Measurements from ENCODE around the gene TGFA. TPM values are rescaled to one million over a fixed set of nuclear protein-coding genes. Genes with fewer than 3 reads are reported as not detected.

TGFA gene
- polyA plus RNA-seq, 1 donor (not counting 4 experiments of a cell fraction or from before 2014, with no cell fraction given): 51.7 TPM

- FAIRE-seq (peak; percentile 29), DNase-seq (ENCODE audit: low read depth, low spot score) (no peak)
- Histone ChIP-seq H3K27me3 (ENCODE audit: control insufficient read depth, extremely low read depth, insufficient read depth, low read length) (no peaks in the 10 kb centered on the region), H3K79me2 (ENCODE audit: control insufficient read depth, insufficient read depth, low read length) (peaks cover 100% of the 10 kb centered on the region), H3K9me3 (ENCODE audit: control insufficient read depth, low read depth, low read length) (no peaks in the 10 kb centered on the region), H3K27ac (ENCODE audit: control insufficient read depth, insufficient read depth, low read length) (no peak overlapping the region), H3K4me1 (ENCODE audit: control insufficient read depth, extremely low read depth, insufficient read depth, low read length) (peaks cover 36% of the 10 kb centered on the region), H3K9me1 (ENCODE audit: control insufficient read depth, extremely low read depth, insufficient read depth, low read length) (peaks cover 11% of the 10 kb centered on the region), H3K9ac (ENCODE audit: control insufficient read depth, extremely low read depth, insufficient read depth, low read length) (no peak overlapping the region), H4K20me1 (ENCODE audit: control insufficient read depth, extremely low read depth, insufficient read depth, low read length) (peaks cover 12% of the 10 kb centered on the region), H3K4me3 (ENCODE audit: control insufficient read depth in 2 of 3, extremely low read depth in 1 of 3, insufficient read depth in 2 of 3, low read depth in 1 of 3, low read length in 3 of 3) (no peak overlapping the region), H3K4me2 (ENCODE audit: control insufficient read depth, extremely low read depth, insufficient read depth, low read depth, low read length) (no peak overlapping the region), H3K36me3 (ENCODE audit: control insufficient read depth in 2 of 2, extremely low read depth in 1 of 2, insufficient read depth in 2 of 2, low read length in 2 of 2) (peaks cover 2 to 12% of the 10 kb centered on the region in 2 experiments), H2AFZ (ENCODE audit: control insufficient read depth, low read length) (no peak overlapping the region)
- TF ChIP-seq CTCF (optimal IDR thresholded peaks at IDR 0.05 in 1 of 3, IDR thresholded peaks at IDR 0.05 in 1 of 3, conservative IDR thresholded peaks at IDR 0.05 in 1 of 3; ENCODE audit: extremely low read depth in 1 of 3, insufficient read depth in 2 of 3, low read length in 3 of 3) (no peak), EZH2 (IDR thresholded peaks at IDR 0.05; ENCODE audit: low read length) (no peak)
- dilution Hi-C loops (cut with MboI; ENCODE audit: extremely low pct_ligation_motif_present, low sequenced_read_pairs): no loop called here
Measured at GRCh38 chr2:70534183-70534836, 19.3 kb downstream of the TGFA start.

- FAIRE-seq (no peak), DNase-seq (ENCODE audit: low read depth, low spot score) (no peak)
- Histone ChIP-seq H3K4me3 (ENCODE audit: control insufficient read depth in 2 of 3, extremely low read depth in 1 of 3, insufficient read depth in 2 of 3, low read depth in 1 of 3, low read length in 3 of 3) (no peak overlapping the region), H3K9ac (ENCODE audit: control insufficient read depth, extremely low read depth, insufficient read depth, low read length) (no peak overlapping the region), H3K36me3 (ENCODE audit: control insufficient read depth in 2 of 2, extremely low read depth in 1 of 2, insufficient read depth in 2 of 2, low read length in 2 of 2) (peaks cover 2 to 12% of the 10 kb centered on the region in 2 experiments), H3K9me1 (ENCODE audit: control insufficient read depth, extremely low read depth, insufficient read depth, low read length) (peaks cover 13% of the 10 kb centered on the region), H3K27me3 (ENCODE audit: control insufficient read depth, extremely low read depth, insufficient read depth, low read length) (no peaks in the 10 kb centered on the region), H3K27ac (ENCODE audit: control insufficient read depth, insufficient read depth, low read length) (no peak overlapping the region), H2AFZ (ENCODE audit: control insufficient read depth, low read length) (no peak overlapping the region), H3K79me2 (ENCODE audit: control insufficient read depth, insufficient read depth, low read length) (peaks cover 100% of the 10 kb centered on the region), H3K4me2 (ENCODE audit: control insufficient read depth, extremely low read depth, insufficient read depth, low read depth, low read length) (no peak overlapping the region), H4K20me1 (ENCODE audit: control insufficient read depth, extremely low read depth, insufficient read depth, low read length) (peaks cover 12% of the 10 kb centered on the region), H3K4me1 (ENCODE audit: control insufficient read depth, extremely low read depth, insufficient read depth, low read length) (peaks cover 38% of the 10 kb centered on the region), H3K9me3 (ENCODE audit: control insufficient read depth, low read depth, low read length) (no peaks in the 10 kb centered on the region)
- no peak for TF ChIP-seq CTCF (optimal IDR thresholded peaks at IDR 0.05 in 1 of 3, IDR thresholded peaks at IDR 0.05 in 1 of 3, conservative IDR thresholded peaks at IDR 0.05 in 1 of 3; ENCODE audit: extremely low read depth in 1 of 3, insufficient read depth in 2 of 3, low read length in 3 of 3)
- TF ChIP-seq EZH2 (IDR thresholded peaks at IDR 0.05; ENCODE audit: low read length): no peak
- dilution Hi-C loops (cut with MboI; ENCODE audit: extremely low pct_ligation_motif_present, low sequenced_read_pairs): no loop called here
Measured at GRCh38 chr2:70532244-70532935, 21.2 kb downstream of the TGFA start.
